A673 (cell line): ENCODE results near the gene HEBP2. TPM values are rescaled to one million over a fixed set of nuclear protein-coding genes. Genes with fewer than 3 reads are reported as not detected.

Source experiments
- BruUV-seq: library from RNA; stranded (reverse); fragments of 400-500 nt; replicated peaks from 2 replicates; lab custom pipeline; 2021; lab: Mats Ljungman, UMichigan
- CTCF ChIA-PET: fragments of 300-600 bp; sonication (Branson Sonifier 250); formaldehyde crosslinking; loops from one replicate; lab custom pipeline; 2022; ENCODE audit warnings: antibody characterized with exemption; lab: Charles Lee
- POLR2A ChIA-PET: fragments of 300-600 bp; sonication (Branson Sonifier 250); formaldehyde crosslinking; loops from one replicate; lab custom pipeline; 2022; ENCODE audit warnings: antibody characterized with exemption; ENCODE audit not compliant: low non-redundant PET; lab: Charles Lee
- DNase-seq: peaks from one replicate; pipeline ENCODE4 v3.0.0-alpha.2; 2015; ENCODE audit warnings: low spot score
- H3K27ac ChIP-seq: fragments of 200-600 bp; sonication (generic); 2 replicates; pipeline ENCODE4 v1.5.1; 2016; ENCODE audit warnings: mixed run types, low read depth, mild to moderate bottlenecking, mixed read lengths, antibody characterized with exemption, low read length; ENCODE audit not compliant: poor library complexity, severe bottlenecking
- H3K27me3 ChIP-seq: fragments of 200-600 bp; sonication (generic); replicated peaks from 2 replicates; pipeline ENCODE4 v1.6.1; 2017; ENCODE audit warnings: mixed run types, low read depth, mild to moderate bottlenecking, mixed read lengths, antibody characterized with exemption, low read length; ENCODE audit not compliant: insufficient read depth, poor library complexity
- H3K36me3 ChIP-seq: fragments of 200-600 bp; sonication (generic); 2 replicates; pipeline ENCODE4 v1.6.1; 2016; ENCODE audit warnings: mixed run types, mild to moderate bottlenecking, mixed read lengths, antibody characterized with exemption, low read length; ENCODE audit not compliant: insufficient read depth, poor library complexity, severe bottlenecking
- H3K4me1 ChIP-seq: fragments of 200-600 bp; sonication (generic); 2 replicates; pipeline ENCODE4 v1.6.1; 2017; ENCODE audit warnings: mixed run types, mild to moderate bottlenecking, mixed read lengths, antibody characterized with exemption, low read length; ENCODE audit not compliant: insufficient read depth, poor library complexity, severe bottlenecking
- H3K4me3 ChIP-seq: fragments of 200-600 bp; sonication (generic); 2 replicates; pipeline ENCODE4 v1.5.1; 2016; ENCODE audit warnings: low read depth, mixed run types, mild to moderate bottlenecking, mixed read lengths, low read length; ENCODE audit not compliant: poor library complexity, severe bottlenecking
- H3K9me3 ChIP-seq: fragments of 200-600 bp; sonication (generic); 2 replicates; pipeline ENCODE4 v1.6.1; 2016; ENCODE audit warnings: mixed run types, low read depth, mild to moderate bottlenecking, mixed read lengths, antibody characterized with exemption, low read length; ENCODE audit not compliant: poor library complexity, severe bottlenecking
- EZH2 ChIP-seq: fragments of 200-600 bp; sonication (generic); IDR thresholded peaks from 2 replicates; pipeline ENCODE4 v1.6.1; 2017; ENCODE audit warnings: borderline replicate concordance, low read depth, mild to moderate bottlenecking, mixed read lengths, antibody characterized with exemption, low read length; ENCODE audit not compliant: poor library complexity, severe bottlenecking
- intact Hi-C: fragments of 100-400 bp; cut with micrococcal nuclease; formaldehyde crosslinking; loops from one replicate; pipeline ENCODE4 v1.10.0; 2022; ENCODE audit not compliant: unreplicated experiment
- total RNA-seq: library from RNA; stranded (reverse); gene quantifications from 2 replicates; pipeline ENCODE4 v1.2.3, GENCODE V29; 2021
- TF ChIP-seq, protein P1 (sequence below): fragments of 300-800, 200-600 bp; sonication (generic); conservative IDR thresholded peaks from 2 replicates; pipeline ENCODE4 v1.5.1; 2017; ENCODE audit warnings: low read depth, mild to moderate bottlenecking, antibody characterized with exemption, low read length, moderate library complexity, mixed read lengths

The HEBP2 gene
- total RNA-seq, 1 experiment from 2014 or later: 8.7 TPM

DNA sequence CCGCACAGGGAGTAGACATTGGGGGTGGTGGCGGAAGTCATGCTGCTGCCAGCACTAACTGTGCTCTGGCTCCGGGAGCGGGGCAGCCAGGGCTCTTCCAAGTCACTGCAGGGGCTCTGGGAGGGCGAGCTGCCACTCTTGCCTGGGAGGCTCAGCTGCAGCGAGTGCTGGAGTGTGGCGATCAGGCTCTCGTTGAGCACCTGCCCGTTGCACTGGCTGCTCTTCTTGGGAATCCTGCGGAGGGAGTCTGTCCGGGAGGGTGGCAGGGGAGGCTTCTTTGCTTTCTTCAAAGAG is 28.0 kb downstream of the HEBP2 start:
- TF ChIP-seq, protein P1, sequence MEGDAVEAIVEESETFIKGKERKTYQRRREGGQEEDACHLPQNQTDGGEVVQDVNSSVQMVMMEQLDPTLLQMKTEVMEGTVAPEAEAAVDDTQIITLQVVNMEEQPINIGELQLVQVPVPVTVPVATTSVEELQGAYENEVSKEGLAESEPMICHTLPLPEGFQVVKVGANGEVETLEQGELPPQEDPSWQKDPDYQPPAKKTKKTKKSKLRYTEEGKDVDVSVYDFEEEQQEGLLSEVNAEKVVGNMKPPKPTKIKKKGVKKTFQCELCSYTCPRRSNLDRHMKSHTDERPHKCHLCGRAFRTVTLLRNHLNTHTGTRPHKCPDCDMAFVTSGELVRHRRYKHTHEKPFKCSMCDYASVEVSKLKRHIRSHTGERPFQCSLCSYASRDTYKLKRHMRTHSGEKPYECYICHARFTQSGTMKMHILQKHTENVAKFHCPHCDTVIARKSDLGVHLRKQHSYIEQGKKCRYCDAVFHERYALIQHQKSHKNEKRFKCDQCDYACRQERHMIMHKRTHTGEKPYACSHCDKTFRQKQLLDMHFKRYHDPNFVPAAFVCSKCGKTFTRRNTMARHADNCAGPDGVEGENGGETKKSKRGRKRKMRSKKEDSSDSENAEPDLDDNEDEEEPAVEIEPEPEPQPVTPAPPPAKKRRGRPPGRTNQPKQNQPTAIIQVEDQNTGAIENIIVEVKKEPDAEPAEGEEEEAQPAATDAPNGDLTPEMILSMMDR: no peak
- TF ChIP-seq EZH2: no peak
- H3K27ac ChIP-seq: no peak overlapping the region
- CTCF ChIA-PET: no interaction called here
- POLR2A ChIA-PET: no interaction called here
- no peaks in the 10 kb centered on the region for H3K4me1 ChIP-seq
- H3K36me3 ChIP-seq: no peaks in the 10 kb centered on the region
- no peaks in the 10 kb centered on the region for H3K27me3 ChIP-seq
- no TSS peak for BruUV-seq
- H3K9me3 ChIP-seq: no peaks in the 10 kb centered on the region
- intact Hi-C loops: no loop called here
- no peak overlapping the region for H3K4me3 ChIP-seq
- no peak for DNase-seq

DNA sequence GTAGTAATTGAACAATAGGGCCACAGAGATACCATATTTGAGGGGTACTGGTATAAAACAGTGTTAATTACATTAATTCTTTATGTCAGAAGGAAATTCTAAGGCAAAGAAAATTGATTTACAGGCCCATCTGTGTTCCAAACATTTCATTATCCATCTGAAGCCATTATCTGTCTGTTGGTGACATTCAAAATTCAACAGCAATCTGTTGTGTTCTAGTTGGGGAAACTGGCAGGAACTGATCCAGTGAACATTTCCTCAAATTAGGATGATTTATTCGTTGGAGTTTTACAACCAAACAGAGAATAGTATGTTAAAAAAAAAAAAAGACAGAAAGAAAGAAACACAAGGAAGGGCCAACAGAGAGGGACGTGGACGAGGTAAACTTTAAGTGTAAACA is 30.1 kb downstream of the HEBP2 start:
- no peaks in the 10 kb centered on the region for H3K4me1 ChIP-seq
- H3K9me3 ChIP-seq: no peaks in the 10 kb centered on the region
- H3K27me3 ChIP-seq: no peaks in the 10 kb centered on the region
- ChIA-PET CTCF (no interaction called here), POLR2A (no interaction called here)
- no peak for DNase-seq
- H3K4me3 ChIP-seq: no peak overlapping the region
- no peaks in the 10 kb centered on the region for H3K36me3 ChIP-seq
- intact Hi-C loops: no loop called here
- H3K27ac ChIP-seq: no peak overlapping the region
- no TSS peak for BruUV-seq
- no peak for TF ChIP-seq EZH2
- TF ChIP-seq, protein P1: no peak

DNA sequence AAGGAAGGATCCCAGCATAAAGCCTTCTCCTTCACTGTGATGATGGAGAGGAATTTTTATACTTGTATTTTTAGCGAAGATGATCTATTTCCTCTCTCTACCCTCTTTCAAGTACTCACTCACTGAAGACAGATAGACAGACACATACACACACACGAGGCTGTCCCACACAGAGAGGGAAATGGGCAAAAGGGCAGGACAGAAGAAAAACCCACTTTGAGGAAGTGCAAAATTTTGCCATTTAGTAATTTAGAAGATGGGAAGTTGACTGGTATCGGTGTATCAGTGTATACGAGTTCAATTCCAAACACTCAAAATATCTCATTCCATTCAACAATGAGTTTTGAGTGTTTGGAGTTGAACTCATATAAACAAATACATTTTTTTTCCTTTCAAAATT is 30.9 kb downstream of the HEBP2 start:
- ChIA-PET POLR2A (no interaction called here), CTCF (no interaction called here)
- H3K27me3 ChIP-seq: no peaks in the 10 kb centered on the region
- H3K4me3 ChIP-seq: no peak overlapping the region
- no peak overlapping the region for H3K27ac ChIP-seq
- H3K36me3 ChIP-seq: no peaks in the 10 kb centered on the region
- no TSS peak for BruUV-seq
- TF ChIP-seq EZH2: no peak
- TF ChIP-seq, protein P1: no peak
- intact Hi-C loops: no loop called here
- DNase-seq: no peak
- no peaks in the 10 kb centered on the region for H3K4me1 ChIP-seq
- H3K9me3 ChIP-seq: no peaks in the 10 kb centered on the region
